ENCODE measurements around the gene PLCD1.

DNA sequence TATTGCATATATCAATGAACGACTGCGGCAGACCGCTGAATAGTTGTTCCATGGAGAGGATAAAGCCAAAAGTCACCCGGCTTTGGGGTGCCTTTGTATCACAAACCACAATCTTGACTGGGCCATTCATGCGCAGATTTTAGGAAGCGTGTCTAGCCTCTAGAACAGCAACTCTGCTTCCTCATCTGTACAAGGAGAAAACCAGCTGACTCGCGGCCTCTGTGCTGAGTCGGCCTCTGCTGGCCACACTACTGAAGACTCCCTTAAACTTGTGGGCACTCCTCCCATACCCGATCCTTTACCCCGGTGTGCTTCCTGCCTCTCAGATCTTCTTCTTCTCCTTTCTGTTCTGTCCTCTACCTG, 10.4 kb upstream of the PLCD1 start:
- TF ChIP-seq OSR1 (CRISPR knock-in tag; IDR thresholded peaks at IDR 0.05): no peak
- TF ChIP-seq ZFP3 (CRISPR knock-in tag; IDR thresholded peaks at IDR 0.05): no peak
- TF ChIP-seq, protein P1, sequence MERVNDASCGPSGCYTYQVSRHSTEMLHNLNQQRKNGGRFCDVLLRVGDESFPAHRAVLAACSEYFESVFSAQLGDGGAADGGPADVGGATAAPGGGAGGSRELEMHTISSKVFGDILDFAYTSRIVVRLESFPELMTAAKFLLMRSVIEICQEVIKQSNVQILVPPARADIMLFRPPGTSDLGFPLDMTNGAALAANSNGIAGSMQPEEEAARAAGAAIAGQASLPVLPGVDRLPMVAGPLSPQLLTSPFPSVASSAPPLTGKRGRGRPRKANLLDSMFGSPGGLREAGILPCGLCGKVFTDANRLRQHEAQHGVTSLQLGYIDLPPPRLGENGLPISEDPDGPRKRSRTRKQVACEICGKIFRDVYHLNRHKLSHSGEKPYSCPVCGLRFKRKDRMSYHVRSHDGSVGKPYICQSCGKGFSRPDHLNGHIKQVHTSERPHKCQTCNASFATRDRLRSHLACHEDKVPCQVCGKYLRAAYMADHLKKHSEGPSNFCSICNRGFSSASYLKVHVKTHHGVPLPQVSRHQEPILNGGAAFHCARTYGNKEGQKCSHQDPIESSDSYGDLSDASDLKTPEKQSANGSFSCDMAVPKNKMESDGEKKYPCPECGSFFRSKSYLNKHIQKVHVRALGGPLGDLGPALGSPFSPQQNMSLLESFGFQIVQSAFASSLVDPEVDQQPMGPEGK (CRISPR knock-in tag; IDR thresholded peaks at IDR 0.05; ENCODE audit: borderline replicate concordance): no peak

Measured in SK-N-SH treated with all-trans-retinoic acid at 6 μM for 48 hours (cell line).